Muscle of arm (tissue), 14 donors: Measurements from ENCODE around the gene HARS2. TPM values are rescaled to one million over a fixed set of nuclear protein-coding genes. Genes with fewer than 3 reads are reported as not detected.
A peak's percentile ranks its signal among the peaks of the same experiment; 100 is the strongest.
"Not testable (repeated sequence)": the region's sequence is repeated elsewhere in the genome, so short reads cannot be mapped to it uniquely, and the experiment has no call there.

ENCODE experiments used
- DNase-seq: peaks from one replicate; pipeline ENCODE4 v3.0.0-alpha.2; 2013
- long read RNA-seq, 11 donors: transcript quantifications; one replicate each; lab custom pipeline, GENCODE V29; 2026
- polyA plus RNA-seq, 12 donors: library from polyadenylated mRNA; unstranded; fragments of 120-200 nt; gene quantifications; one replicate each; pipeline ENCODE4 v1.2.1, GENCODE V29; 2013; ENCODE audit not compliant: insufficient read length in 12 of 12

The HARS2 gene
- polyA plus RNA-seq = 10 to 100 TPM in 11 of 12 donors, not detected in 1; 23.0 to 36.9 (median 26.0) TPM
- long read RNA-seq, donor 1, partial matches to known transcripts = 21 of 23 reads
- long read RNA-seq, donor 1, other reads (novel, unspliced or antisense) = 0 of 23 reads
- long read RNA-seq, donor 2, partial matches to known transcripts = 9 of 13 reads
- long read RNA-seq, donor 2, other reads (novel, unspliced or antisense) = 0 of 13 reads
- long read RNA-seq, donor 3, partial matches to known transcripts = 0 of 3 reads
- long read RNA-seq, donor 3, other reads (novel, unspliced or antisense) = 0 of 3 reads
- long read RNA-seq, donor 4, partial matches to known transcripts = 0 of 2 reads
- long read RNA-seq, donor 4, other reads (novel, unspliced or antisense) = 0 of 2 reads
- long read RNA-seq, donor 5, partial matches to known transcripts = 87 of 132 reads
- long read RNA-seq, donor 5, other reads (novel, unspliced or antisense) = 44 of 132 reads
- long read RNA-seq, donor 6, partial matches to known transcripts = 0 of 2 reads
- long read RNA-seq, donor 6, other reads (novel, unspliced or antisense) = 0 of 2 reads
- long read RNA-seq, donor 7 = 0 reads
- long read RNA-seq, donor 8, partial matches to known transcripts = 0 of 1 reads
- long read RNA-seq, donor 8, other reads (novel, unspliced or antisense) = 0 of 1 reads
- long read RNA-seq, donor 9, partial matches to known transcripts = 0 of 4 reads
- long read RNA-seq, donor 9, other reads (novel, unspliced or antisense) = 0 of 4 reads
- long read RNA-seq, donor 10, transcript HARS2-201 (13 exons, 2,510 nt) = major isoform, 5 of 8 reads
- long read RNA-seq, donor 10, partial matches to known transcripts = 0 of 8 reads
- long read RNA-seq, donor 10, other reads (novel, unspliced or antisense) = 0 of 8 reads
- long read RNA-seq, donor 11, partial matches to known transcripts = 0 of 4 reads
- long read RNA-seq, donor 11, other reads (novel, unspliced or antisense) = 0 of 4 reads

- DNase-seq = peak; percentile 92
Measured at GRCh38 chr5:140690941-140691924, at the start of gene HARS2, which contains the start of gene HARS1. Gene HARS2, plus strand, starts transcription at chr5:140691455. Its CDS starts 194 bp downstream, at chr5:140691649. Gene HARS1, minus strand, starts transcription at chr5:140691370. Its CDS starts 66 bp downstream, at chr5:140691304.

GRCh38 chr5:140641716-140642115 lies 49.5 kb upstream of the HARS2 start:
- DNase-seq = no peak

GRCh38 chr5:140642718-140643117 lies 48.5 kb upstream of the HARS2 start:
- DNase-seq = no peak

GRCh38 chr5:140647042-140647419 lies 44.2 kb upstream of the HARS2 start:
- DNase-seq = no peak

GRCh38 chr5:140658870-140659269 lies 32.4 kb upstream of the HARS2 start:
- DNase-seq = no peak

- DNase-seq = not testable (repeated sequence)
Measured at GRCh38 chr5:140660371-140660770, 30.9 kb upstream of the HARS2 start.

GRCh38 chr5:140664030-140664358 lies 27.3 kb upstream of the HARS2 start:
- DNase-seq = no peak

- peak; percentile 93 for DNase-seq
Measured at GRCh38 chr5:140664359-140665119, 26.7 kb upstream of the HARS2 start, which contains the start of gene WDR55. Gene WDR55, plus strand, starts transcription at chr5:140664904. Its CDS starts 9 bp downstream, at chr5:140664913.

- not testable (repeated sequence) for DNase-seq
Measured at GRCh38 chr5:140671035-140671434, 20.2 kb upstream of the HARS2 start.

GRCh38 chr5:140671472-140672125 lies 19.7 kb upstream of the HARS2 start:
- no peak for DNase-seq

GRCh38 chr5:140672455-140673186 lies 18.6 kb upstream of the HARS2 start:
- no peak for DNase-seq

- DNase-seq = no peak
Measured at GRCh38 chr5:140673187-140673976, 17.9 kb upstream of the HARS2 start, which contains the start of gene DND1. Gene DND1, minus strand, starts transcription at chr5:140673576. Its CDS starts 34 bp downstream, at chr5:140673542.

GRCh38 chr5:140674211-140674610 lies 17.0 kb upstream of the HARS2 start:
- DNase-seq = no peak

GRCh38 chr5:140674629-140675028 lies 16.6 kb upstream of the HARS2 start:
- DNase-seq = no peak

GRCh38 chr5:140677947-140678346 lies 13.3 kb upstream of the HARS2 start:
- DNase-seq = no peak

- no peak for DNase-seq
Measured at GRCh38 chr5:140678993-140679392, 12.3 kb upstream of the HARS2 start.

GRCh38 chr5:140690376-140690932 lies 801 bp upstream of the HARS2 start:
- DNase-seq = no peak

GRCh38 chr5:140694276-140694675 lies 3.0 kb downstream of the HARS2 start:
- no peak for DNase-seq
